Loucy (cell line): ENCODE data around the gene EFCAB13.

ENCODE experiments used
- H2AFZ ChIP-seq: fragments of 200-600 bp; sonication (generic); 2 replicates; pipeline ENCODE4 v1.6.0; 2016; ENCODE audit warnings: antibody characterized with exemption, mild to moderate bottlenecking, low read length, moderate library complexity
- H3F3A ChIP-seq: fragments of 200-600 bp; 2 replicates; pipeline ENCODE4 v1.6.0; 2016; ENCODE audit warnings: antibody characterized with exemption, low read depth, mild to moderate bottlenecking
- H3K27me3 ChIP-seq: fragments of 200-600 bp; sonication (generic); 2 replicates; pipeline ENCODE4 v1.6.1; 2014; ENCODE audit warnings: low read length, mild to moderate bottlenecking; ENCODE audit not compliant: insufficient read depth, poor library complexity, severe bottlenecking
- H3K36me3 ChIP-seq: fragments of 200-600 bp; sonication (generic); 2 replicates; pipeline ENCODE4 v1.6.1; 2016; ENCODE audit warnings: low read length; ENCODE audit not compliant: insufficient read depth
- H3K4me1 ChIP-seq: fragments of 200-600 bp; sonication (generic); 2 replicates; pipeline ENCODE4 v1.5.1; 2014; ENCODE audit warnings: low read length, mild to moderate bottlenecking; ENCODE audit not compliant: insufficient read depth, poor library complexity, severe bottlenecking
- H3K4me2 ChIP-seq: fragments of 200-600 bp; sonication (generic); 2 replicates; pipeline ENCODE4 v1.6.0; 2014; ENCODE audit warnings: antibody characterized with exemption, low read length, low read depth, mild to moderate bottlenecking; ENCODE audit not compliant: poor library complexity, severe bottlenecking
- H3K4me3 ChIP-seq: fragments of 200-600 bp; sonication (generic); 2 replicates; pipeline ENCODE4 v1.5.1; 2014; ENCODE audit warnings: low read length, mild to moderate bottlenecking, mixed read lengths; ENCODE audit not compliant: poor library complexity, severe bottlenecking
- H3K79me2 ChIP-seq: fragments of 200-600 bp; sonication (generic); 2 replicates; pipeline ENCODE4 v1.6.1; 2014; ENCODE audit warnings: low read length; ENCODE audit not compliant: insufficient read depth
- H3K9ac ChIP-seq: fragments of 200-600 bp; sonication (generic); 2 replicates; pipeline ENCODE4 v1.6.0; 2014; ENCODE audit warnings: mild to moderate bottlenecking, low read depth, low read length, moderate library complexity; ENCODE audit not compliant: poor library complexity, severe bottlenecking
- H3K9me2 ChIP-seq: fragments of 200-600 bp; sonication (generic); replicated peaks from 2 replicates; pipeline ENCODE4 v1.6.1; 2016; ENCODE audit warnings: low read depth, low read length, mixed read lengths
- H3K9me3 ChIP-seq: fragments of 200-600 bp; sonication (generic); 2 replicates; pipeline ENCODE4 v1.6.1; 2014; ENCODE audit warnings: mild to moderate bottlenecking, antibody characterized with exemption, low read length, low read depth; ENCODE audit not compliant: insufficient read depth
- H4K20me1 ChIP-seq: fragments of 200-600 bp; sonication (generic); 2 replicates; pipeline ENCODE4 v1.6.0; 2014; ENCODE audit warnings: antibody characterized with exemption, low read length, mild to moderate bottlenecking; ENCODE audit not compliant: insufficient read depth, poor library complexity, severe bottlenecking
- CTCF ChIP-seq: fragments of 200-600 bp; sonication (generic); conservative IDR thresholded peaks from 2 replicates; pipeline ENCODE4 v1.5.1; 2014; ENCODE audit warnings: mild to moderate bottlenecking, antibody characterized with exemption, low read length
- EZH2phosphoT487 ChIP-seq: fragments of 200-600 bp; IDR thresholded peaks from 2 replicates; pipeline ENCODE4 v1.6.1; 2018; ENCODE audit warnings: antibody characterized with exemption, mild to moderate bottlenecking, moderate library complexity, borderline replicate concordance

The EFCAB13 gene

GRCh38 chr17:47291242-47291873 lies 32.4 kb upstream of the EFCAB13 start:
- no peaks in the 10 kb centered on the region for H3F3A ChIP-seq
- no peaks in the 10 kb centered on the region for H4K20me1 ChIP-seq
- no peaks in the 10 kb centered on the region for H3K9me2 ChIP-seq
- H2AFZ ChIP-seq = no peak overlapping the region
- H3K4me1 ChIP-seq = peaks cover 2% of the 10 kb centered on the region
- no peak overlapping the region for H3K9ac ChIP-seq
- H3K79me2 ChIP-seq = no peaks in the 10 kb centered on the region
- H3K36me3 ChIP-seq = no peaks in the 10 kb centered on the region
- no peak overlapping the region for H3K4me2 ChIP-seq
- no peaks in the 10 kb centered on the region for H3K27me3 ChIP-seq
- TF ChIP-seq CTCF = no peak
- no peak for TF ChIP-seq EZH2phosphoT487
- H3K4me3 ChIP-seq = no peak overlapping the region
- H3K9me3 ChIP-seq = no peaks in the 10 kb centered on the region

DNA sequence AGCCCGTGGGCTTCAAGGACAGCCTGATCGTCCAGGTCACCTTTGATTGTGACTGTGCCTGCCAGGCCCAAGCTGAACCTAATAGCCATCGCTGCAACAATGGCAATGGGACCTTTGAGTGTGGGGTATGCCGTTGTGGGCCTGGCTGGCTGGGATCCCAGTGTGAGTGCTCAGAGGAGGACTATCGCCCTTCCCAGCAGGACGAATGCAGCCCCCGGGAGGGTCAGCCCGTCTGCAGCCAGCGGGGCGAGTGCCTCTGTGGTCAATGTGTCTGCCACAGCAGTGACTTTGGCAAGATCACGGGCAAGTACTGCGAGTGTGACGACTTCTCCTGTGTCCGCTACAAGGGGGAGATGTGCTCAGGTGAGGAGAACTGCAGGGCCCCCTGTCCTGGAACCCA lies 31.5 kb upstream of the EFCAB13 start:
- Histone ChIP-seq H2AFZ (no peak overlapping the region), H3K9me2 (no peaks in the 10 kb centered on the region), H3K27me3 (no peaks in the 10 kb centered on the region), H3K9me3 (no peaks in the 10 kb centered on the region), H3K4me2 (no peak overlapping the region), H3K36me3 (no peaks in the 10 kb centered on the region), H3K79me2 (no peaks in the 10 kb centered on the region), H3F3A (no peaks in the 10 kb centered on the region), H3K4me1 (no peaks in the 10 kb centered on the region), H3K4me3 (no peak overlapping the region), H4K20me1 (no peaks in the 10 kb centered on the region), H3K9ac (no peak overlapping the region)
- TF ChIP-seq EZH2phosphoT487 (no peak), CTCF (no peak)

DNA sequence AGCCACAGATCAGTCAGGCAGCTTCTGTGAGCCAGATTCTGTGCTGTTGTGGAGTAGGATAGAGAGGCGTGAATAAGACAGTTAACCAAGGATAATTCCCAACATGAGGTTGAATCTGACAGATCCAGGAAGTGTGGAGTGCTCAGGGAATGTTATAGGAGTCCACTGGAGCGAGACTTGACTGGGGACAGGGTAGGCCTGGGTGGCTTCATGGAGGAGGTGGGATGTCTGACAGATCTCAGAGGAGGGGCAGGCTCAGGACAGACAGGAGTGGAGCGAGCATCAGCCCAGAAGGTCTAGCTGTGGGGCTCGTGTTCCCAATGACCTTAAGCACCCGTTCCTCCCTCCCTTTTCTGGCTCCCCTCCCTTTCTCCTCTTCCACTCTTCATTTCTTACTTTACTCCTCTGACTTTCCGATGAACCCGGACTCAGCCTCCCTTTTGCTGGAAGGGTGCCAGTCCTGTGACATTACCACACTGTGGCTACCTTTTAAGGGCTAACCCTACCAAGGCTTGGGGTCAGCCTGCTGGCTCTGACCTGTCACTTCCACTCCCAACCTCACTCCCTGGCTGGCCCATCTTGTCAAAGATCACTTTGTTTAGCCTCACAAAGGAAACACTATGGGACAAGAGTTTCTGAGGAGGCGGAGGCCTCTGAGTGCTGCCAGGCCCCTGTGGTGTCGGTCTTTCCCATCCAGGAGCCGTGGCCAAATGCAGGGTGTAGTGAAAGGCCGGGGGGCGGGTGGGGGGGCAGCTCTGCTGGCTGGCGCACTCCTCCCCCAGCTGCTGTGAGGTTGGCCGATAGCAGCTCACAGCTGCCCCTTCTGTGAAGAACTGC lies 28.5 kb upstream of the EFCAB13 start:
- no peaks in the 10 kb centered on the region for H3F3A ChIP-seq
- no peak overlapping the region for H3K9ac ChIP-seq
- no peaks in the 10 kb centered on the region for H3K79me2 ChIP-seq
- H4K20me1 ChIP-seq = no peaks in the 10 kb centered on the region
- TF ChIP-seq CTCF (no peak), EZH2phosphoT487 (no peak)
- H3K9me3 ChIP-seq = no peaks in the 10 kb centered on the region
- no peaks in the 10 kb centered on the region for H3K4me1 ChIP-seq
- H3K27me3 ChIP-seq = no peaks in the 10 kb centered on the region
- no peak overlapping the region for H3K4me3 ChIP-seq
- H3K9me2 ChIP-seq = no peaks in the 10 kb centered on the region
- no peak overlapping the region for H3K4me2 ChIP-seq
- H3K36me3 ChIP-seq = no peaks in the 10 kb centered on the region
- no peak overlapping the region for H2AFZ ChIP-seq
